NCI-H128 (cell line): ENCODE measurements around the gene RTP5.
A peak's percentile ranks its signal among the peaks of the same experiment; 100 is the strongest.

Source experiments
- DNase-seq: peaks from one replicate; lab custom pipeline; 2025; ENCODE audit not compliant: unreplicated experiment; lab: John Stamatoyannopoulos, UW

RTP5 gene

DNA sequence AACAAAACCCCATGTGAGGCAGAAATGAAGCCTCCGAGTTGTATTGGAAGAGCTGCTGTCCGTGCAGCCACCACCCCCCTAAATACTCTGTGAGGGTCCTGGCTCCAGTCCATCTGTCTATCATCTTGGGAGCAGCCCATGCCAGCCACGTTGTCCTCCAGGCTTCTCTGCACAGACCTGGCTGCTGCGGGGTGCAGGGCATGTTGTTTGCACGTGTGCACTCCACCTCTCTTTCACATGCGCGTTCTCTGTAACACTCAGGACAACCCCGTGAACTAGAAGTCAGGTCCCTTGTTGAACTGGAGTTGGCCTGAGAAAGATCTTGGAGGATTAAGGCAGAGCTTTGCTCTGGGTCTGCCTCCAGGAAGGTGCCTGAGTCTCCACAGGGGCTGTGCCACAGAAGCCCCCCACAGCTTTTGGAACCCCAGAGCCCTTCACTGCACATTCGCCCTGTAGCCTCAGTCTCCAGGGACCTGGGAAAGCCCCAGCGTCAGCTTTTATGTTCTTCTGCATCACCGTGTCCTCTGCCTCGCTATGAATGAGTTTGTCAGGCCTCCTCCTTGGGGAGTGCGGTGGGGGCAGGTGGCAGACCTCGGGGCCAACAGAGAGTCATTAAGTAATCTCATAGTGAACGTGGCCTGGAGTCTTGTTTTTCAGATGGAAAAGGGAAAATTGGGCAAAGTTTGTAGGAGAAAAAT lies 16.6 kb downstream of the RTP5 start:
- no peak for DNase-seq

DNA sequence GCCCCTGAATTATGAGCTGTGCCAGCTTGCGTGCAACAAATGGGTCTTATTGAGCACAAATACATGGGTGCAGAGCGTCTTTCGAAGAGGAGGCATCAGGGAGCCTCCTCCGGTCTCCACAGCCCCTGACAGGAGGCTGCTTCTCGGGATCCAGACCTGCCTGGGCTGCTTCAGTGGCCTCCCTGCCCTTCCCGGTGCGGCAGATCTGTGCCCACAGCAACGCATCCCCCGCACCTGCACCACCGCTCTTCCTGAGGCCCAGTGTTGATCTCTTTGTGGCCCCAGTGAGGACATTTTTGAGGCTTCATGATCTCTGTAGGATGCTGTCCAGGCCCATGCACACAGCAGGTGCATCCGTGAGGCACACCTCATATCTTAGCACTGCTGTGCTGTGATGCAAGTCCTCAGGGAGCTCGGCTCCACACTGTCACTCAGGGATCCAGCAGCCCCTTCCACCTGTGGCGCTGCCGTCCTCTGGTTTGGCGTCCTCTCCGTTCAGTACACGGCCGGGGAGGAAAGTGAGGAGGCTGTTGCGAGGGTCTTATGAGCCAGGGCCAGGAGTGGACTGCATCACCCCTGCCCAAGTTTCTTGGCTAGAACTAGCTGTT lies 17.4 kb downstream of the RTP5 start:
- no peak for DNase-seq

DNA sequence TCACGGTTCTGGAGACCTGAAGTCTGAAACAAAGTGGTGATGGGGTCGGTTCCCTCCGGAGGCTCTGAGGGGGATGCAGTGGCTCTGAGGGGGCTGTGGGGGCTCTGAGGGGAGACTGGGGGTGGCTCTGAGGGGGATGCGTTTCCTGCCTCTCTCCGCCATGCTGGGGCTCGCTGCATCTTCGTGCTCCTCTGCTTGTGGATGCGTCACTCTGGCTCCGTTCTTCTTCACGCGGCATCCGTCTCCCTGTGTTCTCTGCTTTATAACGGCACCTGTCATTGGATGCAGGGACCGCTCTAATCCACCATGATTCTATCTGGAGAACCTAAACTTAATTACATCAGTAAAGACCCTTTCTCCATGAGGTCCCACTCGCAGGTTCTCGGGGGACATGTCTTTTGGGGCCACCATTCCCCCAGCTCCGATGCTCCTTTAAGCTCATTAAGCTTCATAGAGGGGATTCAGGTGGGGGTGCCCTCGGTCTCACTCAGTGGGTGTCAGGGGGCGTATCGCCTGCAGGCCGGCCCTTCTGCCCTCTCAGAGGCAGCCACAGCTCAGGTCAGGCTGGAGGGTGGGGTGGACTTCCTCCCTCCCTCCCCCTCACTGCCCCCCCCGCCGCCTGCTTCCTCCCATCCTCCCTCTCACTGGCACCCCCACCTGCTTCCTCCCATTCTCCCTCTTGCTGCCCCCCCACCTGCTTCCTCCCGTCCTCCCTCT lies 18.4 kb downstream of the RTP5 start:
- no peak for DNase-seq

DNA sequence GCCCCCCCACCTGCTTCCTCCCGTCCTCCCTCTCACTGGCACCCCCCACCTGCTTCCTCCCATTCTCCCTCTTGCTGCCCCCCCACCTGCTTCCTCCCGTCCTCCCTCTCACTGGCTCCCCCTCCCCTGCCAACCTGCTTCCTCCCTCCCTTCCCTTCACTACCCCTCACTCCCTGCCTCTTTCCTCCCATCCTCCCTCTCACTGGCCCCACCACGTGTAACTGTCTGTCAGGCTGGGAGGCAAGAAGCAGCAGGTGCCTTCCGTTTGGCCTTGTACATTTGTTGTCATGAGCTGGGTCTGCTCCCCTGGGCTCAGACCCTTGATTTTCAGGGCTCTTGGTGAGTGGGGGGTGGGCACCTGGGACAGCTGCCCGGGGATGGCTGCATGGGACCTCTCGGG lies 19.1 kb downstream of the RTP5 start:
- no peak for DNase-seq

DNA sequence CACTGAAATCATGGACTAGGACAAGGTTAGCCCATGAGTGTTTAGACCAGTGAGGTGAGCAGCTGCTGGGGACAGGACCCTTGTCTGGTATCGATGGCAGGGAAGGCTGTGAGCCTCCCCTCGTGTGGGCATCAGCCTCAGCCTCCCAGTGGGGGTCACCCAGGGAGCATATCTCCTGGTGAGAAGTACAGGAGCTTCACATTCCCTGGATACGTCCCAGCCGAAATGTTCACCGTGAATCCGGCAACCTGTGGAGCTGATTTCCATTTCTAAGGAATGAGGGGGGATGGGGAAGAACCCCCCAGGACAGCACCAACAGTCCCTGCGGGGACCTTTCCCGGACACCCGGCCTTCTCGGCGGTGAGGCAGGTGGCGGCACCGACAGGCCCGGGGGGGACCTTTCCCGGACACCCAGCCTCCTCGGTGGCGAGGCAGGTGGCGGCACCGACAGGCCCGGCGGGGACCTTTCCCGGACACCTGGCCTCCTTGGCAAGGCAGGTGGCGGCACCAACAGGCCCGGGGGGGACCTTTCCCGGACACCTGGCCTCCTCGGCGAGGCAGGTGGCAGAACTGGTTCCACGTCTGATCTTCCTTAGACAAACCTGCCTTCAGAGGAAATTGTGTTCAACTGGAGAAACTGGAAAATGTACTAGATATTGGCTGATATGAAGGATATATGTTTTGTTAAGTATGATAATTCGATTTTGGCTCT lies 21.2 kb downstream of the RTP5 start:
- DNase-seq = no peak

DNA sequence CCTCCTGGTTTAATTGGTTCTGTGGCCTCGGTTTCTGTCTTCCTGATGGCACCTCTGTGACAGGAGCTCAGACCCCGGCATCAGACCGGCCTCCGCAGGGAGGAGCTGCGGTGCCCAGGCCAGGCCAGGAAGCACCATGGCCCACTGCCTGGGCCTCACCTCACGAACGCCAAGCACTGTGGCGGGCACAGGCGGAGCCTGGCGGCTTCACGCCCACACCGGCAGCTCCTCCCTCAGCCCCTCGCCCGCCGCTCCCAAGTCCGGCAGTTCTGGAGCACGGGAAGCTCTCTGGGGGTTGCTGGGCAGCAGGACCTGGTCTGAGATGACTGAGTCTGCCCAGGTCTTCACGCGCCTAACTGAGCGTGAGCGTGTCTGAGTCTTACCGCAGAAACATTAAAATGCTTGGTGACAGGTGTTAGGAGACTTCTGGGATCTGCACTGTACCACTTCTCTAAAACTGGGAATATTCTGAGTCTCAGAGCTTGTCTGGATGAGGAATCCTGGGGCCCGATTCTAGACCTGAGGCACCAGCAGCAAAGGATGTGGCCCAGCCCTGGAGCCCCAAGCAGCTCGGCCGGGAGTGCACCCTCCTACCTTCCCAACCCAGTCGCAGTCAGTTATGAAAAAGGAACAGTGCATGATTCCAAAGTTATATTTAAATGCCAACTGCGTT lies 21.9 kb downstream of the RTP5 start:
- no peak for DNase-seq

DNA sequence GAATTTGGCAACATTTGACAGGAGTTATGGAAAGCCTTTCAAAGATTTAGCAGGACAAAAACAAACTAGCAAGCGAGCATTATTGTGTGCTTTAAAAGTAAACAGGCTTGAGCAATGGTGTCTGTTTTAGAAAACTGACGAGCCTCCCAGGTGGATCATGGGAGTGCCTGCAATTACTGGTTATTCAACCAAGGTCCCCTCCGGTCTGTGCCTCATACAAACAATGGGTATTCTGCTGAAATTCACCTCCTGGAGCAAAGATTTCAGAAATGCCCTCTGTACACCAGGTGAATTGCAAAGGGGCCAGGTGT lies 22.4 kb downstream of the RTP5 start:
- DNase-seq = no peak

DNA sequence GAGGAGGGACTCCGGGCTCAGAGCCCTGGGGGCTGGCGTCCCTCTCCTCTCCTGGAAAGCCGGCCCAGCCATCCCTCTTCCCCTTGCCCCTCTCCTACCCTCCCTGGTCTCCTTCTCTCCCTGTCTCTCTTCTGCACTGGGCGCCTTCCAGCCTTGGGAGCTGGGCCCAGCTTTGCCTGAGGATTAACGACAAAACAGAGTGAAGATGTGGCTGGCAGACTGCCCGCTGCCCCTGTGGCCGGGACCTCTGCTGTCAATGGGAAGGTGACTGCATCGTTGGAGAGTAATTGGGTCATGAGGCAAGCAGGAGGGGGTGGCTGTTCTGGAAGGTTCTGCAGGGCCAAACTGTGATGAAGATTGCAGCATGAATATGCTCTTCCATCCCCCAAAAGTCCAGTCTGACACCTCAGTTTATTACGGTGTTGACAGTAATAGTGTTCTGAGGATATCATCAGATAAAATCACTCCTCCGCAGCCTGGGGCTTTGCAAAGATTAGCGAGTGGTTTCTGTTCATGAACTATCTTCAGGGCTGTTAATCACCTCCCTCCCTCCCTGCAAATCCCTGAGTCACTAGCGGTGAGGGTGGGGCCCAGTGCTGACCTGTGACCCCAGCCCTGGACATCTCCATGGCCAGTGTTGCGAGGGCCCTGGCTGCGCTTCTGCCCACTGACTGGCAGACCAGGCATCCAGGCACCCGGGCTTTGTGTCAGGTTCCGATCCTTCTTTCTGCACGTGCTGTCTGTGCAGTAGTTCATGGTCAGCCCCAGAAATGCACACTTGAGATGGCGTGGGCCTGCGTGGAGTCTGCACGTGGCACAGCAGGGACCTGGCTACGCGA lies 23.0 kb downstream of the RTP5 start:
- DNase-seq = no peak

DNA sequence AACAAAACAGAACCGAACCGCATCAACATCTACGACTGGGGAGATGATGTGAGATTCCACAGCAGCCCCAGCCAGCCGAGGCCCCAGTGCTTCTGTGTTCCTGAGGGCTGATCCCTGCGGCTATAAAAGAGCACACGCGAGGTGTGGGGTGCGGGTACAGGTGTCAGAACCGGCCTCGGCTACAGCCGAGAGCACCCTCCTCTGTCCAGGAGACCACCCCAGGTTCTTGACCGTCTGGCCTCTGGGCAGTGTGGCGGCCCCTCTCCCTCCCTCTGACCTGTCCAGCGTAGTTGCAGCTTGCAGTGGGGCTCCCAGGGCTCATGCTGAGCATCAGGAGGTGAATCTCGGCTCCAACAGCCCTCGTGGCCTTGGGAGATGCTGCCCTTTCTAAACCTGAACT lies 23.7 kb downstream of the RTP5 start:
- DNase-seq = no peak

DNA sequence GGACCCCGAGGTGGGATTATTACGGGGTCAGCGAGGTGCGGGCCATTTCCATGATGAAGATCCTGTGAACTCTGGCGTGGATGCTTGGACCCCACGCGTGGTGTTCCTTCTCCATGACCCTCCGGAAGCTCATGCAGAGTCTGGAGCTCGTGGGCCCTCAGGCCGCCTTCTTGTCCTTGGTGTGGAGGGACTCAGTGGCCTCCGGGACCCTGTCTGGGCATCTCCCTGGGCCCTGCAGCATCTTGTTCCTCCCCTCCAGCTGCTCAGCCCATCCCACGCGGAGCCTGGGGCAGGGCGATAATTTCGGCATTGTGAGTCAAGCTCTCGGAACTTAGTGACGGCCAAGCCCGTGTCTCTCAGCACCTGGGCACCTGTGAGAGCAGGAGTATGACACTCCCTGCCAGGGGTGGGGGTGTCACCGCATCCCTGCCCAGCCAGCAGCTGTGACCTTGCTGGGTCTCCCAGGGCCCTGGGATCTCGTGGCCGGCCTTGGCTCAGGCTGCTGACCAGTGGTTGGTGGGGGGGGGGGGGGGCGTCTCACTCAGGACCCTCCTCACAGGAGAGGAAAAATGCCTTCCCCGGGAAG lies 24.6 kb downstream of the RTP5 start:
- no peak for DNase-seq

DNA sequence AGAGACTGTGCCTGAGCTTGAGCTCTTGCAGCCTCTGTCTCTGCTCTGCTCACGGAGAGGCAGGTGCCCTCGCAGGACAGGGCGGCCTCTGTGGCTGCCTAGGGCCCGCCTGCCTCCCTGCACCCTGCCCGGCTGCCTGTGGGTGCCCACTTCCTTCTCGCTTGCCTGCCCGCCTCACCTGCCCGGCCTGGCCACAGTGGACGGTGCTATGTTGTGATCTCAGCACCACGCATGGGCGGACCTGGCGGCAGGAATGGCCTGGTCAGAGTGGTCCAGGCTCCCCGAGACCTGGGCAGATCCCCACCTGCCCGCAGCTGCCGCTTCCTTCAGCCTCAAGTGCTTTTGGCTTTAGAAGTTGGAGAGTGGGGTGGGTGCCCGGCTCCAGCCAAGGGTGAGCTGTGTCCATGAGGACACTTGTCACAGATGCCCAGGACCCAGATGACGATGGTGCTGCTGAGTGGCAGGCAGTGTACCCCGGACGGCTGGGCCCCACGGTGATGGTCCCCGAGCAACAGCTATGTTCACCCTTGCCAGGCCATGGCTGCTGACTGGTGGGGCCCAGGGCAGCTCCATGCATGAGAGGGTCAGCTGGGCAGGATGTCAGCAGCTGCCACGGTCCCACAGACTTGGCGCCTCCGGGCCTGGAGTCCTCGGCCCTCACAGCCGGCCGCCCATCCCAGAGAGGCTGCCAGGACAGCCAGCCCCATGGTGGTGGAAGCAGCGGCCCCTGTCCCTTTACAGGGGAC lies 25.3 kb downstream of the RTP5 start:
- DNase-seq = no peak

DNA sequence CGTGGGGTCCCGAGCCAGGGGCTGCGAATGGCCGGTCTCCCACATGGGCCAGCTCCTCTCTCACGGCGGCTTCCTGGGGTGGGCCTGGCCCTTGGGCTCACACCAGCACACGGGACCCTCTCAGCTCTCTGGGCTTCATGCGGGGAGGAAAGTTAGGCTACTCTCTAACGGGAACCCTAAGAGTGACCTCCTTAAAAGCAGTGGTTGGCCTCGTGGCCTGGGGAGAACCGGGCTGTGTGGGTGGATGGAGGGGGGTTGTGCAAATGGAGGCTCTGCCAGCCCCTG lies 25.8 kb downstream of the RTP5 start:
- no peak for DNase-seq

DNA sequence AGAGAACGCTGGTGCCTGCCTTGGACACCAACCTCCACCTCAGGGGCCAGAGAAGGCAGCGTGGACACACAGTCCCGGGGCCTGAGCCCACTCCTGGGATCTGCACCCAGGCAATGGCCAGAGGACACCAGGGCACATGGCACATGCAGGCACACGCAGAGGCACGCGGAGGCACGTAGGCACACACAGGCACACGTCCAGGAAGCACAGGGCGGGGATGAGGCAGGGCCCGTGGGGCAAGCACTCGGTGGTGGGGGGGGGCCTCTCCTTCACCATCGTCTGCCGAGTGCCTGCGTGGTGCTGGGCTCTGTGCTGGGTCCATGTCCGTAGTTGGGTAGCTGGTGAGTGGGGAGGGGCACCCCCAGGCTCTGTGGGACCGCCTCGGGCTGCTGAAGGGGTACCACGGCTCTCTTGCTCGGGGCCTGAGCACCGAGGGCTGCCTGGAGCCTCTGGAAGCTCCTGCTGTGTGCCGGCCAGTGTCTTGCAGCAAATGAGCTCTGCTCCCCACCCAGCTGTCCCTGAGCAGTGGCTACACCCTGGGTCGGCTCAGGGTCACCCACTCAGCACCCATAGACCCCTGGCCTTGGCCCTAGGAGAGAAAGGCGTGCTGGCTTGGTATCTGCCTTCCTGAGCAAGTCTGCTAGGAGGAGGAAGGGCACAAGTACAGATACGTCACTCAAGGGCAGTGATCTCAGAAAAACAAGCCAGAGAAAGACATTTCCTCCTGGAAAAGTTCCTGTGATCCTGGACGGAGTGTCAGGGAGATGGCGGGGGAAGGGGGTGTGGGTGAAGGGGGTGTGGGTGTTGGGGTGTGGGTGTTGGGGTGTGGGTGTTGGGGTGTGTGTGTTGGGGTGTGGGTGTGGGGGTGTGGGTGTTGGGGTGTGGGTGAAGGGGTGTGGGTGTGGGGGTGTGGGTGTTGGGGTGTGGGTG lies 26.4 kb downstream of the RTP5 start:
- DNase-seq = no peak

DNA sequence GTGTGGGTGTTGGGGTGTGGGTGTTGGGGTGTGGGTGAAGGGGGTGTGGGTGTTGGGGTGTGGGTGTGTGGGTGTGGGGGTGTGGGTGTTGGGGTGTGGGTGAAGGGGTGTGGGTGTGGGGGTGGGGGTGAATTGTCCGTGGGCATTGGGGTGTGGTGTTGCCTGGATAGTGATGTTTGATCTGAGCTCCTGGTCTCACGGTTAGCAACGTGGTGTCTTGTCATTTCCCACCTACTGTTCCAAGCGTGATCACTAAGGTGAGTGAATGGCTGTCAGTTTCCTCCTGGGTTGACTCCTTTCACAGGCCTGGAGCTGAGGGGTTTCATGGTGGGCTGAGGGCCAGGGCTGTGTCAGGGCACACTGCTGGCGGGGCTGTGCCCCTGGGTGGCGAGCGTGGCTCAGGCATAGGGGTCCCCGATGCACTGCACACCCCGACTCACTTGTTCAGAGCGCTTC lies 27.2 kb downstream of the RTP5 start:
- no peak for DNase-seq

DNA sequence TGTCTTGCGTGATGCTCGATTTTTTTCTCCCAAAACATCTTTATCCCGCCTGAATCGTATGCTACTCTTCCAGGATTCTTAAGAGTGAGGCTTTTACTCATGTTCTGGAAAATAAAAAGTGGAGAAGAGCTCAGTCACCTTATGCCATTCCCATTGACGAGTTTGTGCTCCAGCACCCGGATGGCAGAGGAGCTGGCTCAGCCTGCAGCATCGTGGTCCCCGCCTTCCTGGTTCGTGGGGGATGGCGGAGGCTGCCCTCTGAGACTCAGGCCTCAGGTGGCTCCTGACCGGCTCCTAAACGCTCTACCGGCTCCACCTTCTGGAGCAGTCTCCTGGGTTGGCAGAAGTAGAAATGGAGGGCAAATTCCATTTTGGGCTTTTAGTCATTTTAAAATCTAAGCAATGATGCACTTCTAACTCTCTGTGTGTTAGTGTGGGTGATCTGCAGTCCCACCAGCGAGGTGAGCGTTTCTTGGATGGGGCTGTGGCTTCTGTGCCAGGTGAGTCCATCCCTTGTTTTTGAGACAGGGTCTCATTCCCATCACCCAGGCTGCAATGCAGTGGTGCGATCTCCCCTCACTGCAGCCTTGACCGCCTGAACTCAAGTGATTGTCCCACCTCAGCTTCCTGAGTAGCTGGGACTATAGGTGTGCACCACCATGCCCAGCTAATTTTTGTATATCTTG lies 27.8 kb downstream of the RTP5 start:
- no peak for DNase-seq

DNA sequence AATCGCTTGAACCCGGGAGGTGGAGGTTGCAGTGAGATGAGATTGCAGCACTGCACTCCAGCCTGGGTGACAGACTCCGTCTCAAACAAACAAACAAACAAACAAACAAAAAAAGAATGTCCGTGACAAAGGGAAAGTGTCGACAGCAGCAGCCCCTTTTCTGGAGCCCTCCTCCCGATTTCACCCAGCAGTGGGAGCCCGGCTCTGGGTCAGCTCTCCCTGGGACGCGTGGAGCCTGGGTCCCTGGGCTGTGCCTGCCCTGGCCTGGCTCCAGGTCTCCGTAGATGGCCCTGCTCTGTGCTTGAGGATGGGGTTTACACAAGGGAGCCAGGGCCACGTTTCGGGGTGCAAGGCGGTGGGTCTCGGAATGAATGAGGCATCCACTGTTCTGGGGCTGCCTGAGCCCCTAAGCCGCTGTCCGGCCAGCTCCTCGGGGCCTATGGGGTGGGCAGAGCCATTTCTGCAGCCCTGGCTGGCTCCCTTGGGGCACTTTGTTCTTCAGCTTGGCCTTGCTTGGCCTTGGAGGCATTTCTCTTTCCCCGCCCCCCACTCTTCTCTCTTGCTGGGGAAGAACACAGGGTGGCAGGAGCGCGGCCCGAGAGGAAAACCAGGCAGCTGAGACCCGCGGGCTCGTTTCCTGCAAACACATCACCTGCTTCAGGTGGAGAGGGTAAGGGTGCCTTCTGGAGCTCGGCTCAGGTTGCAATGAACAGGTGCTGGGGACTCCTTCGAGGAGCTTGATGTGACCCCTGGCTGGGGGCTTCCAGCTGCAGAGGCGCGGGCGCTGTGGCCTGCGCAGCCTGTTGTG lies 29.1 kb downstream of the RTP5 start:
- DNase-seq = peak; percentile 5
